NB4 (cell line): ENCODE measurements around the gene KNOP1.
"Not testable (repeated sequence)": the region's sequence is repeated elsewhere in the genome, so short reads cannot be mapped to it uniquely, and the experiment has no call there.

Source experiments
- POLR2A ChIP-seq: IDR thresholded peaks from 2 replicates; pipeline ENCODE4 v1.6.1; 2011; ENCODE audit warnings: mild to moderate bottlenecking; ENCODE audit not compliant: insufficient read length; ENCODE audit errors: extremely low read depth
- TF ChIP-seq, protein P1 (sequence below): IDR thresholded peaks from one replicate; pipeline ENCODE4 v1.5.1; 2012; ENCODE audit warnings: low read depth, low read length

GRCh38 chr16:19679281-19679680, 38.7 kb downstream of the KNOP1 start:
- TF ChIP-seq, protein P1, sequence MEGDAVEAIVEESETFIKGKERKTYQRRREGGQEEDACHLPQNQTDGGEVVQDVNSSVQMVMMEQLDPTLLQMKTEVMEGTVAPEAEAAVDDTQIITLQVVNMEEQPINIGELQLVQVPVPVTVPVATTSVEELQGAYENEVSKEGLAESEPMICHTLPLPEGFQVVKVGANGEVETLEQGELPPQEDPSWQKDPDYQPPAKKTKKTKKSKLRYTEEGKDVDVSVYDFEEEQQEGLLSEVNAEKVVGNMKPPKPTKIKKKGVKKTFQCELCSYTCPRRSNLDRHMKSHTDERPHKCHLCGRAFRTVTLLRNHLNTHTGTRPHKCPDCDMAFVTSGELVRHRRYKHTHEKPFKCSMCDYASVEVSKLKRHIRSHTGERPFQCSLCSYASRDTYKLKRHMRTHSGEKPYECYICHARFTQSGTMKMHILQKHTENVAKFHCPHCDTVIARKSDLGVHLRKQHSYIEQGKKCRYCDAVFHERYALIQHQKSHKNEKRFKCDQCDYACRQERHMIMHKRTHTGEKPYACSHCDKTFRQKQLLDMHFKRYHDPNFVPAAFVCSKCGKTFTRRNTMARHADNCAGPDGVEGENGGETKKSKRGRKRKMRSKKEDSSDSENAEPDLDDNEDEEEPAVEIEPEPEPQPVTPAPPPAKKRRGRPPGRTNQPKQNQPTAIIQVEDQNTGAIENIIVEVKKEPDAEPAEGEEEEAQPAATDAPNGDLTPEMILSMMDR, result not testable (repeated sequence)
- not testable (repeated sequence) for TF ChIP-seq POLR2A
